Vagina (tissue), 2 donors: ENCODE results near the gene GPR27.

ENCODE experiments used
- CTCF ChIP-seq, 3 experiments: fragments of 450-650 bp in 2 of 3; fragments of 200-600 bp in 1 of 3; sonication (generic) in 1 of 3; IDR thresholded peaks; one replicate each; pipeline ENCODE4 v1.5.1; 2017 to 2019; ENCODE audit warnings: antibody characterized with exemption in 3 of 3, mild to moderate bottlenecking in 2 of 3, moderate library complexity in 2 of 3
- POLR2A ChIP-seq, 2 donors: fragments of 450-650 bp; IDR thresholded peaks; one replicate each; pipeline ENCODE4 v1.6.1; 2017; ENCODE audit warnings: antibody characterized with exemption in 2 of 2, mild to moderate bottlenecking in 2 of 2, moderate library complexity in 2 of 2

GRCh38 chr3:71787851-71788405 lies 34.3 kb downstream of the GPR27 start:
- TF ChIP-seq CTCF (IDR thresholded peaks at IDR 0.05) (no peak), POLR2A (IDR thresholded peaks at IDR 0.05) (no peak)
